ENCODE data around the gene FAM187B. TPM values are rescaled to one million over a fixed set of nuclear protein-coding genes. Genes with fewer than 3 reads are reported as not detected.

Gene FAM187B
- polyA plus RNA-seq, 1 donor (not counting 4 experiments of a cell fraction or from before 2014, with no cell fraction given), result not detected

DNA sequence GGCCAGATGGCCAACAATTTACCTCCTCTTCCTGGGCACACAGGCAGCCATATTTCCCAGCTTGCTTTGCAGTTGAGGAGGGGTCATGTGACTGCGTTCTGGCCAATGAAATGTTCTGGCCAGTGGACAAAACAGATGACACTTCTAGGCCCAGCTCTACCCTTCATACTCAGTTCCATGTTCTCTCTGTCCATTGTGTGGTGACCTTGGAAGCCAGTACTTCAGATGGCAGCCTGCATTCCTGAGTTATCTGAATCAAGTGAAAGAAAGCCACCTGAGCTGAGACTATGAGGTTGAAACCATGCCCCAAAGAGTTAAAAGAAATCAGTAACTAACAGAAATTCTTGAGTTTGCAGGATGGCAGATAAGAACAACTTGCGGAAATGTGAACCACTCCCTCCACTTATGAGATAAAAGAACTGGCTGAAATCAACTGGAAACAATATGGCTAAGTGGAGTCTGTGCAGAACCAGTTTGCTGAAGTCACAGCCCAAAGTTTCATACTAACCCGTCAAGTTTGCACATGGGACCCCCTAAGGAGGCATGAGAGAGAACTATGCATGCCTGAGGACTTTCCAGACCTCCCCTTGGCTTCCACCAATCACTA, 8.1 kb downstream of the FAM187B start:
- Histone ChIP-seq H3K79me2 (ENCODE audit: control insufficient read depth, insufficient read depth, low read length) (no peaks in the 10 kb centered on the region), H4K20me1 (ENCODE audit: control insufficient read depth, extremely low read depth, insufficient read depth, low read length) (no peaks in the 10 kb centered on the region), H3K27ac (ENCODE audit: control insufficient read depth, insufficient read depth, low read length) (no peak overlapping the region), H3K4me2 (ENCODE audit: control insufficient read depth, extremely low read depth, insufficient read depth, low read depth, low read length) (no peak overlapping the region), H3K9me1 (ENCODE audit: control insufficient read depth, extremely low read depth, insufficient read depth, low read length) (no peaks in the 10 kb centered on the region), H3K4me3 (ENCODE audit: control insufficient read depth in 2 of 3, extremely low read depth in 1 of 3, insufficient read depth in 2 of 3, low read depth in 1 of 3, low read length in 3 of 3) (no peak overlapping the region), H3K9ac (ENCODE audit: control insufficient read depth, extremely low read depth, insufficient read depth, low read length) (no peak overlapping the region), H2AFZ (ENCODE audit: control insufficient read depth, low read length) (no peak overlapping the region), H3K4me1 (ENCODE audit: control insufficient read depth, extremely low read depth, insufficient read depth, low read length) (no peaks in the 10 kb centered on the region), H3K9me3 (ENCODE audit: control insufficient read depth, low read depth, low read length) (peaks cover 2% of the 10 kb centered on the region), H3K27me3 (ENCODE audit: control insufficient read depth, extremely low read depth, insufficient read depth, low read length) (no peaks in the 10 kb centered on the region), H3K36me3 (ENCODE audit: control insufficient read depth in 2 of 2, extremely low read depth in 1 of 2, insufficient read depth in 2 of 2, low read length in 2 of 2) (no peaks in the 10 kb centered on the region)
- dilution Hi-C loops (cut with MboI; ENCODE audit: extremely low pct_ligation_motif_present, low sequenced_read_pairs), result no loop called here
- FAIRE-seq (no peak), DNase-seq (ENCODE audit: low read depth, low spot score) (no peak)
- TF ChIP-seq EZH2 (IDR thresholded peaks at IDR 0.05; ENCODE audit: low read length) (no peak), CTCF (optimal IDR thresholded peaks at IDR 0.05 in 1 of 3, IDR thresholded peaks at IDR 0.05 in 1 of 3, conservative IDR thresholded peaks at IDR 0.05 in 1 of 3; ENCODE audit: extremely low read depth in 1 of 3, insufficient read depth in 2 of 3, low read length in 3 of 3) (no peak)

DNA sequence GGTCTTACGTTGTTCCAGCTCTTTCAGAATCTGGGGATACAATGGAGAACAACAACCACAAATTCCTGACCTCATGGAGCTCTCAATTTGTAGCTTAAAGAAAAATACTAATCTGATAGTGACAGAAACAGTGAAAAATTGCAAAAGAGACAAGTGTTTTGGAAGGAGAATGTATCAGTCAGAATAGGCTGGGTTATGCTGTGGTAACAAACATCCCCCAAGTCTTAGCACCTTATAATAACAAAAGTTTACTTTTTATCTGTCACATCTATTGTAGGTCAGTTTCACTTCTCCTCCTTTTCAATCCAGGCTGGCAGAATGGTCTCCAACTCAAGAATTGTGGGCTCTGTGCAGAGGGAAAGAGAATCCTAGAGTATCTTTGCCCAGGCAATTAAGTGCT, 9.5 kb downstream of the FAM187B start:
- Histone ChIP-seq H2AFZ (ENCODE audit: control insufficient read depth, low read length) (no peak overlapping the region), H3K79me2 (ENCODE audit: control insufficient read depth, insufficient read depth, low read length) (no peaks in the 10 kb centered on the region), H4K20me1 (ENCODE audit: control insufficient read depth, extremely low read depth, insufficient read depth, low read length) (peaks cover 2% of the 10 kb centered on the region), H3K4me3 (ENCODE audit: control insufficient read depth in 2 of 3, extremely low read depth in 1 of 3, insufficient read depth in 2 of 3, low read depth in 1 of 3, low read length in 3 of 3) (no peak overlapping the region), H3K9me1 (ENCODE audit: control insufficient read depth, extremely low read depth, insufficient read depth, low read length) (no peaks in the 10 kb centered on the region), H3K4me1 (ENCODE audit: control insufficient read depth, extremely low read depth, insufficient read depth, low read length) (peaks cover 7% of the 10 kb centered on the region), H3K36me3 (ENCODE audit: control insufficient read depth in 2 of 2, extremely low read depth in 1 of 2, insufficient read depth in 2 of 2, low read length in 2 of 2) (no peaks in the 10 kb centered on the region), H3K27ac (ENCODE audit: control insufficient read depth, insufficient read depth, low read length) (no peak overlapping the region), H3K9me3 (ENCODE audit: control insufficient read depth, low read depth, low read length) (peaks cover 2% of the 10 kb centered on the region), H3K4me2 (ENCODE audit: control insufficient read depth, extremely low read depth, insufficient read depth, low read depth, low read length) (no peak overlapping the region), H3K27me3 (ENCODE audit: control insufficient read depth, extremely low read depth, insufficient read depth, low read length) (no peaks in the 10 kb centered on the region), H3K9ac (ENCODE audit: control insufficient read depth, extremely low read depth, insufficient read depth, low read length) (no peak overlapping the region)
- dilution Hi-C loops (cut with MboI; ENCODE audit: extremely low pct_ligation_motif_present, low sequenced_read_pairs), result no loop called here
- no peak for FAIRE-seq
- no peak for DNase-seq (ENCODE audit: low read depth, low spot score)
- no peak for TF ChIP-seq EZH2 (IDR thresholded peaks at IDR 0.05; ENCODE audit: low read length)
- no peak for TF ChIP-seq CTCF (optimal IDR thresholded peaks at IDR 0.05 in 1 of 3, IDR thresholded peaks at IDR 0.05 in 1 of 3, conservative IDR thresholded peaks at IDR 0.05 in 1 of 3; ENCODE audit: extremely low read depth in 1 of 3, insufficient read depth in 2 of 3, low read length in 3 of 3)
